ENCODE measurements around the gene IFRD2. TPM values are rescaled to one million over a fixed set of nuclear protein-coding genes. Genes with fewer than 3 reads are reported as not detected.
A peak's percentile ranks its signal among the peaks of the same experiment; 100 is the strongest.
"Not testable (repeated sequence)": the region's sequence is repeated elsewhere in the genome, so short reads cannot be mapped to it uniquely, and the experiment has no call there.

Gene IFRD2
- total RNA-seq, 3 donors from 2014 or later = 50.4 to 82.3 (median 72.7) TPM

- Histone ChIP-seq H3K27me3 (no peaks in the 10 kb centered on the region), H3K9me3 (no peaks in the 10 kb centered on the region), H3K4me1 (peaks cover 17% of the 10 kb centered on the region in 2 donors), H3K4me3 (peak overlapping the region; percentile 21 to 65 (median 47)), H3K27ac (no peak overlapping the region), H3K36me3 (no peaks in the 10 kb centered on the region)
- intact Hi-C loops (cut with DNase I; ENCODE audit: low total_unique reads) = loop anchor here (2.0 kb wide), 1 partner anchor 46 kb away; no protein-coding TSS in a partner anchor
- peak; percentile 76 to 92 for DNase-seq (ENCODE audit: low spot score in 2 of 2)
- peak; percentile 51 to 85 (median 77) for TF ChIP-seq POLR2AphosphoS5 (IDR thresholded peaks at IDR 0.05)
- peak; percentile 99 to 100 (median 99) for TF ChIP-seq CTCF (IDR thresholded peaks at IDR 0.05)
- no peak for TF ChIP-seq POLR2A (IDR thresholded peaks at IDR 0.05)
Observed at GRCh38 chr3:50272911-50273688, 19.1 kb downstream of the IFRD2 start.

- DNase-seq (ENCODE audit: low spot score in 2 of 2); H3K27me3 ChIP-seq; H3K9me3 ChIP-seq; H3K27ac ChIP-seq; H3K36me3 ChIP-seq: not testable (repeated sequence)
- Histone ChIP-seq H3K4me3 (peak overlapping the region in 1 of 3 donors; percentile 47), H3K4me1 (peaks cover 17 to 21% of the 10 kb centered on the region in 2 donors)
- intact Hi-C loops (cut with DNase I; ENCODE audit: low total_unique reads) = loop anchor here (2.0 kb wide), 1 partner anchor 46 kb away; no protein-coding TSS in a partner anchor
Observed at GRCh38 chr3:50272538-50272910, 19.7 kb downstream of the IFRD2 start.

GRCh38 chr3:50271314-50271936, 20.8 kb downstream of the IFRD2 start:
- no peaks in the 10 kb centered on the region for H3K27me3 ChIP-seq
- no peak for DNase-seq (ENCODE audit: low spot score in 2 of 2)
- no peaks in the 10 kb centered on the region for H3K9me3 ChIP-seq
- peaks cover 17 to 24% of the 10 kb centered on the region in 2 donors for H3K4me1 ChIP-seq
- H3K36me3 ChIP-seq = no peaks in the 10 kb centered on the region
- H3K4me3 ChIP-seq = no peak overlapping the region
- intact Hi-C loops (cut with DNase I; ENCODE audit: low total_unique reads) = loop anchor here (1.0 kb wide), 1 partner anchor 78 kb away; no protein-coding TSS in a partner anchor
- no peak for TF ChIP-seq CTCF (IDR thresholded peaks at IDR 0.05)
- no peak for TF ChIP-seq POLR2AphosphoS5 (IDR thresholded peaks at IDR 0.05)
- TF ChIP-seq POLR2A (IDR thresholded peaks at IDR 0.05) = no peak
- peak overlapping the region in 1 of 2 donors; percentile 33 for H3K27ac ChIP-seq

- no peaks in the 10 kb centered on the region for H3K36me3 ChIP-seq
- TF ChIP-seq POLR2A (IDR thresholded peaks at IDR 0.05) = no peak
- TF ChIP-seq CTCF (IDR thresholded peaks at IDR 0.05) = no peak
- no peak for TF ChIP-seq POLR2AphosphoS5 (IDR thresholded peaks at IDR 0.05)
- intact Hi-C loops (cut with DNase I; ENCODE audit: low total_unique reads) = loop anchor here (1.0 kb wide), 1 partner anchor 77 kb away; no protein-coding TSS in a partner anchor
- no peaks in the 10 kb centered on the region for H3K27me3 ChIP-seq
- peak overlapping the region; percentile 94 to 100 for H3K27ac ChIP-seq
- H3K9me3 ChIP-seq = no peaks in the 10 kb centered on the region
- H3K4me1 ChIP-seq = peaks cover 17 to 32% of the 10 kb centered on the region in 2 donors
- no peak overlapping the region for H3K4me3 ChIP-seq
- no peak for DNase-seq (ENCODE audit: low spot score in 2 of 2)
Observed at GRCh38 chr3:50270422-50271224, 21.6 kb downstream of the IFRD2 start.

GRCh38 chr3:50269977-50270413, 22.2 kb downstream of the IFRD2 start:
- no peak overlapping the region for H3K4me3 ChIP-seq

More at GRCh38 chr3:50269977-50270413, 22.2 kb downstream of the IFRD2 start:
- no peaks in the 10 kb centered on the region for H3K27me3 ChIP-seq
- intact Hi-C loops (cut with DNase I; ENCODE audit: low total_unique reads) = no loop called here
- no peak for DNase-seq (ENCODE audit: low spot score in 2 of 2)
- H3K36me3 ChIP-seq = no peaks in the 10 kb centered on the region
- TF ChIP-seq POLR2A (IDR thresholded peaks at IDR 0.05) = no peak
- TF ChIP-seq POLR2AphosphoS5 (IDR thresholded peaks at IDR 0.05) = no peak
- TF ChIP-seq CTCF (IDR thresholded peaks at IDR 0.05) = no peak
- H3K4me1 ChIP-seq = peaks cover 17 to 37% of the 10 kb centered on the region in 2 donors
- H3K9me3 ChIP-seq = no peaks in the 10 kb centered on the region
- H3K27ac ChIP-seq = peak overlapping the region; percentile 94 to 100
